ENCODE results near the gene STIMATE.

GRCh38 chr3:52842424-52842823 is 54.9 kb downstream of the STIMATE start:
- TF ChIP-seq CTCF (IDR thresholded peaks at IDR 0.05), result no peak
- no peak for TF ChIP-seq POLR2A (IDR thresholded peaks at IDR 0.05)
- TF ChIP-seq EP300 (IDR thresholded peaks at IDR 0.05), result no peak
